NB4 (cell line): ENCODE results near the gene GNG11.

Experiments used
- DNase-seq: peaks from one replicate; pipeline ENCODE4 v3.0.0; 2010; ENCODE audit warnings: low read depth
- H3K4me3 ChIP-seq: one replicate; pipeline ENCODE4 v1.5.1; 2011; ENCODE audit warnings: mild to moderate bottlenecking, low read depth, low read length, moderate library complexity
- MYC ChIP-seq: IDR thresholded peaks from 2 replicates; pipeline ENCODE4 v1.6.1; 2011; ENCODE audit warnings: low read depth, low read length
- POLR2A ChIP-seq: IDR thresholded peaks from 2 replicates; pipeline ENCODE4 v1.6.1; 2011; ENCODE audit warnings: mild to moderate bottlenecking; ENCODE audit not compliant: insufficient read length; ENCODE audit errors: extremely low read depth
- TF ChIP-seq, protein P1 (sequence below): IDR thresholded peaks from one replicate; pipeline ENCODE4 v1.5.1; 2012; ENCODE audit warnings: low read depth, low read length
- TF ChIP-seq, protein P2 (sequence below): IDR thresholded peaks from 2 replicates; pipeline ENCODE4 v1.6.1; 2011; ENCODE audit warnings: low read depth, low read length

The GNG11 gene

DNA sequence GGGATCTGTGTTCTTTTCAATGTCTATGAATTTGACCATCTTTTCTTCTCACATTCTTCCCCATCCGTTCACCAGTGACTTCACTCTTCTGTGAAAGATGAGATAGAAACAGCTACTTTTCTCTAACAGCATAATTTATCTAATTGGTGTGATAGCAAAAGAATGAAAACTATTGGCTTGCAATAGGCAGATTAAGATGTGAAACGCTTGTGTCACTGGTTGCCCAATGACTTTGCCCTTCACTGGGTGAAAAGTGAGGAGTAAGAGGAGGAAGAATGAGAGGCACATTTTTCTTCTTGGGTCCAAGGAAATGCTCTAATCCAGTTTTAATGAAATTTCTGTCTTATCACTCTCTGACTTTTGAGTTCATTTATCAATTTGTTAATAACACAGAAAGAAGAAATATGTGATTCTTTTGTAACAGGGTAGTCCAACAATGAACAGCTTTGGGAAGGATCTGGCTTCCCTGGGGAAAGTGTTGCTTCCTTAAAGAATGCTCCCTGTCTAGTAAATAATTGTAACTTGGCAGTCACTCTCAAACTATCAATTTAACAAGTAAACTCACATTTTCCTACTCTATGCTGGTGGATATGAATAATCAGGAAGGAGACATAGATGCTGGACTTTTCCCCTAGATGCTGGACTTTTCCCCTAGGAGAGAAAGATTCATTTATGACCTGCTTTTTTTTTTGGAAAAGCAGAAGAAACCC is 47.5 kb downstream of the GNG11 start:
- TF ChIP-seq POLR2A (no peak), MYC (no peak)
- TF ChIP-seq, protein P1, sequence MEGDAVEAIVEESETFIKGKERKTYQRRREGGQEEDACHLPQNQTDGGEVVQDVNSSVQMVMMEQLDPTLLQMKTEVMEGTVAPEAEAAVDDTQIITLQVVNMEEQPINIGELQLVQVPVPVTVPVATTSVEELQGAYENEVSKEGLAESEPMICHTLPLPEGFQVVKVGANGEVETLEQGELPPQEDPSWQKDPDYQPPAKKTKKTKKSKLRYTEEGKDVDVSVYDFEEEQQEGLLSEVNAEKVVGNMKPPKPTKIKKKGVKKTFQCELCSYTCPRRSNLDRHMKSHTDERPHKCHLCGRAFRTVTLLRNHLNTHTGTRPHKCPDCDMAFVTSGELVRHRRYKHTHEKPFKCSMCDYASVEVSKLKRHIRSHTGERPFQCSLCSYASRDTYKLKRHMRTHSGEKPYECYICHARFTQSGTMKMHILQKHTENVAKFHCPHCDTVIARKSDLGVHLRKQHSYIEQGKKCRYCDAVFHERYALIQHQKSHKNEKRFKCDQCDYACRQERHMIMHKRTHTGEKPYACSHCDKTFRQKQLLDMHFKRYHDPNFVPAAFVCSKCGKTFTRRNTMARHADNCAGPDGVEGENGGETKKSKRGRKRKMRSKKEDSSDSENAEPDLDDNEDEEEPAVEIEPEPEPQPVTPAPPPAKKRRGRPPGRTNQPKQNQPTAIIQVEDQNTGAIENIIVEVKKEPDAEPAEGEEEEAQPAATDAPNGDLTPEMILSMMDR, result no peak
- TF ChIP-seq, protein P2, sequence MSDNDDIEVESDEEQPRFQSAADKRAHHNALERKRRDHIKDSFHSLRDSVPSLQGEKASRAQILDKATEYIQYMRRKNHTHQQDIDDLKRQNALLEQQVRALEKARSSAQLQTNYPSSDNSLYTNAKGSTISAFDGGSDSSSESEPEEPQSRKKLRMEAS, result no peak
- no peak overlapping the region for H3K4me3 ChIP-seq
- DNase-seq, result no peak

DNA sequence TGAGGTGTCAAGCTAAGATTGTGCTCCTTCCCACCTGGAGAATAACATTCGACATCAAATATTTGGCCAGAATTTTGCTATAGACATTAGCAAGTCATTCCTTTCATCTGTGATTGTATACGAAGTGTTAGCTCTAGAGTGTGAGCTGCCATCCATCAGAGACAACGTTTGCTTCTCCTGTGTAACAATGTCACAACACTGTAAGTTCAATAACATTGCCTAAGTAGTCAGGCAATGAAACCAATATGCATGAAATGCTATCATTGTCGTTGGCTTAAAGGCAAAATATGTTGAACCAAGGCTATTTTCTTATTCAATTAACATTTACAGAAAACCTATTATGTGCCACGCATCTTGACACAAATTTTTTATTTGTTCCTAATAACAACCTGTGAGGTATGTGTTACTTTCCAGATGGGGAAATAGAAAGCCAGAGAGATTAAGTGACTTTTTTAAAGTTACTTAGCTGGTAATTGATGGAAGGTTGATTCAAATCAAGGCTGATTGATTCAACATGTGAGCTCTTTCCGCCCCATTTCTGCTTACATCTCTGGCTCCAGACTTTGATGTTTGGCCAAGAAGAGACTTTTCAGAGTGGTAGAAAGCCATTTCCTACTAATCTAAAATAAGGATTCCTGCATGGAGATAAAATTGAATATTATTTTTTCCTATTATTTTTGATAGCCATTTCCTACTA is 50.6 kb downstream of the GNG11 start:
- no peak for DNase-seq
- H3K4me3 ChIP-seq, result no peak overlapping the region
- TF ChIP-seq, protein P1, result no peak
- TF ChIP-seq MYC (no peak), POLR2A (no peak)
- TF ChIP-seq, protein P2, result no peak

DNA sequence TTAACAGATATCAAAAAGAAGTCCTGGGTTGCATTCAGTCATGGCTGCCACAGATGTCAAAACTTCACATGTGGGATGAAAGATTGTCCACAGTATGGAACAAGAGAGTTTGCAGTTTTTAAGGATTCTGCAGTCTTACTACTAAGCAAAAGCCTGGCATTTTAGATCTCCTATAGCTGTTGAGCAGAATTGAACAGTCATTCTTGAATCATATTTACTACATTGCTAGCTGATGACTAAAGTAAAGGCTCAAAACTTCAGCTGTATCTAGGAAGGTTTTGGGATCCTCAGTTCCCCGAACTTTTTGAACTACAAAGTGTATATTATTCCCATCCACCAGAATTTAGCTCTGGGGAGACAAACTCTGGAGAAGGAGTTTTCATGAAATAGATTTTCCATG is 51.6 kb downstream of the GNG11 start:
- no peak for DNase-seq
- TF ChIP-seq, protein P1, result no peak
- no peak for TF ChIP-seq POLR2A
- TF ChIP-seq, protein P2, result no peak
- no peak for TF ChIP-seq MYC
- no peak overlapping the region for H3K4me3 ChIP-seq

DNA sequence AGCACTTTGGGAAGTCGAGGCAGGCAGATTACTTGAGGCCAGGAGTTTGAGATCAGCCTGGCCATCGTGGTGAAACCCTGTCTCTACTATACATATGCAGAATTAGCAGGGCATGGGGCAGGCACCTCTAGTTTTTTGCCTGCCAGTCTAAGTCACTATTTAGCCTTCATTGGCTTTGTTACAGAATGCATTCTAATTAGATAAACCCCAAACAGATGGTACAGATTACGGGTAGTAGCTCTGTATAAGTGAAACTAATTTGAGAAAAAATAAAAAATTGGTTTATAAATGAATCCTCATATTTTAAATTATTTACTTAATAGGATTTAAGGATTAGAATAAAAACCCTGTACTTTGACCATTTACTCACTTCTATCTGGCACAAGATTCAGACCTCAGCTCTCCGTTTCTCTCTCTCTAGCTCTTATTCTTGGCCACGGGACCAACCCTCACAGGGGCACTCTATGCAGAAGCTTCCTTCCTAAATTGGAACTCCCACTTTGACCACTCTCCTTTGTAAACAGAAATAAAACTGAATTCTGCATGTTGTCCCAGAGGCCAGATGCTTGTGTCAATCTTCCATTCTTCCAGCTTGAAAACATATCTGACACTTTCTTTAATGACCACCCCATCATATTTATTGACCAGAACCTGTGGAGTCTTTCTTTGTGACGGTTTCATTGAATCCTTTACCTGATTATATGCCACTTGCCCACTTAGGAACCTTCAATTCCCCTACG is 55.8 kb downstream of the GNG11 start:
- no peak for DNase-seq
- no peak overlapping the region for H3K4me3 ChIP-seq
- TF ChIP-seq POLR2A, result no peak
- TF ChIP-seq, protein P1, result no peak
- no peak for TF ChIP-seq MYC
- TF ChIP-seq, protein P2, result no peak
